Panc1 (cell line): ENCODE data around the gene LAMP2. TPM values are rescaled to one million over a fixed set of nuclear protein-coding genes. Genes with fewer than 3 reads are reported as not detected.

Experiments
- ATAC-seq: fragments of 200-7000 bp; cut with Tn5 transposase; 2 replicates; pipeline ENCODE4 v1.9.1; 2020; ENCODE audit warnings: mild to moderate bottlenecking, moderate library complexity
- BruUV-seq: library from RNA; stranded (reverse); fragments of 400-500 nt; replicated peaks from 2 replicates; lab custom pipeline; 2021; lab: Mats Ljungman, UMichigan
- CTCF ChIA-PET: fragments of 300-600 bp; sonication (Branson Sonifier 250); formaldehyde crosslinking; loops from one replicate; lab custom pipeline; 2022; ENCODE audit warnings: antibody characterized with exemption; lab: Charles Lee
- POLR2A ChIA-PET: fragments of 300-600 bp; sonication (Branson Sonifier 250); formaldehyde crosslinking; loops from one replicate; lab custom pipeline; 2022; ENCODE audit warnings: antibody characterized with exemption; lab: Charles Lee
- DNase-seq: peaks from one replicate; pipeline ENCODE4 v3.0.0-alpha.2; 2010; ENCODE audit warnings: low read depth, low spot score
- H3K27ac ChIP-seq: 2 replicates; pipeline ENCODE4 v1.5.1; 2011; ENCODE audit warnings: mild to moderate bottlenecking, low read length, inconsistent platforms
- H3K27me3 ChIP-seq: fragments of 200-500 bp; sonication (Bioruptor generic); 2 replicates; pipeline ENCODE4 v1.6.0; 2014; ENCODE audit warnings: low read length, inconsistent platforms; ENCODE audit not compliant: control insufficient read depth, insufficient read depth
- H3K36me3 ChIP-seq: fragments of 200-500 bp; sonication (Bioruptor generic); 2 replicates; pipeline ENCODE4 v1.5.1; 2014; ENCODE audit warnings: inconsistent platforms, mild to moderate bottlenecking, low read length, moderate library complexity; ENCODE audit not compliant: control insufficient read depth, insufficient read depth
- H3K4me1 ChIP-seq: 2 replicates; pipeline ENCODE4 v1.5.1; 2011; ENCODE audit warnings: inconsistent platforms, mild to moderate bottlenecking, low read length, moderate library complexity; ENCODE audit not compliant: control insufficient read depth, insufficient read depth
- H3K4me3 ChIP-seq, 2 experiments: 2 replicates each; pipeline ENCODE4 v1.5.1; 2011 to 2012; ENCODE audit warnings: low read depth in 2 of 2, low read length in 2 of 2, mild to moderate bottlenecking in 2 of 2, inconsistent platforms in 1 of 2, moderate library complexity in 1 of 2
- H3K9me3 ChIP-seq: fragments of 200-500 bp; sonication (Bioruptor generic); 2 replicates; pipeline ENCODE4 v1.5.1; 2014; ENCODE audit warnings: low read depth, mild to moderate bottlenecking, inconsistent platforms, low read length, moderate library complexity; ENCODE audit not compliant: control insufficient read depth, insufficient read depth
- POLR2AphosphoS5 ChIP-seq: IDR thresholded peaks from 2 replicates; pipeline ENCODE4 v1.6.1; 2012; ENCODE audit warnings: mild to moderate bottlenecking, low read depth, low read length, moderate library complexity
- SIN3A ChIP-seq: IDR thresholded peaks from 2 replicates; pipeline ENCODE4 v1.6.1; 2012; ENCODE audit warnings: low read depth, mild to moderate bottlenecking, low read length, moderate library complexity, borderline replicate concordance; ENCODE audit not compliant: insufficient read depth
- TCF7L2 ChIP-seq: IDR thresholded peaks from 2 replicates; pipeline ENCODE4 v1.6.1; 2011; ENCODE audit warnings: mild to moderate bottlenecking, low read depth, low read length, inconsistent platforms
- in situ Hi-C: cut with HindIII; loops from 2 replicates; pipeline ENCODE4 v1.10.0; 2016; ENCODE audit warnings: low sequenced_read_pairs, low pct_unique_long_range_greater_than_20kb
- intact Hi-C: fragments of 100-400 bp; cut with micrococcal nuclease; formaldehyde crosslinking; loops from one replicate; pipeline ENCODE4 v1.10.0; 2022; ENCODE audit not compliant: unreplicated experiment
- total RNA-seq: library from RNA; stranded (reverse); gene quantifications from one replicate; pipeline ENCODE4 v1.2.1, GENCODE V29; 2021; ENCODE audit not compliant: unreplicated experiment
- TF ChIP-seq, protein P1 (sequence below): fragments of 450-650 bp; IDR thresholded peaks from 2 replicates; pipeline ENCODE4 v1.5.1; 2017; ENCODE audit warnings: mild to moderate bottlenecking
- TF ChIP-seq, protein P2 (sequence below), 2 experiments: IDR thresholded peaks; 2 replicates each; pipeline ENCODE4 v1.6.1; 2011 to 2012; ENCODE audit warnings: low read depth in 2 of 2, control low read depth in 1 of 2, low read length in 1 of 2, mild to moderate bottlenecking in 1 of 2, moderate library complexity in 1 of 2; ENCODE audit not compliant: insufficient read depth in 1 of 2

Gene LAMP2
- total RNA-seq, 1 experiment from 2014 or later, result 243 TPM

DNA sequence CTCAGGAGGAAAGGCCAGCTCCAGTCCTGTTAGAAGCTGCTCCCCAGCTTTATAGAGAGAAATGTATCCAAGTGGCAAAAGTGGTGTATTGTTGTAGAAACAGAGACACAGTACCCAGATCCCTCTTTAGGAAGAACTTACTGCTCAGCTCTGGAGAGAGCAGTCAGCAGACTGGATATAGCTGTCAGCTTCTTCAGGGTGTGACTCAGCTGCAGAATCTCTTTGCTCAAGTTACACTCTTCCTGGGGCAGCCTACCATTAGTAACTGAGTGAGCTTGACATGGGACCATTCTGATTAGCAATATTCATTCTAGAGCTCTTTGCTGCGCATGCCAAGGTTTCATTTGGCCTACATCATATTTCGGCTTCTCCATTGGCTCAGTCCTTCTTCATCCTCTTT is 66.7 kb downstream of the LAMP2 start:
- no peak overlapping the region for H3K4me3 ChIP-seq
- CTCF ChIA-PET, result no interaction called here
- no peaks in the 10 kb centered on the region for H3K36me3 ChIP-seq
- intact Hi-C loops (no loop called here), in situ Hi-C loops (no loop called here)
- peaks cover 2% of the 10 kb centered on the region; the same call in 1 of the 2 replicates for H3K27me3 ChIP-seq
- DNase-seq (no peak), ATAC-seq (no peak)
- no peaks in the 10 kb centered on the region for H3K9me3 ChIP-seq
- no peak overlapping the region for H3K27ac ChIP-seq
- TF ChIP-seq, protein P1, sequence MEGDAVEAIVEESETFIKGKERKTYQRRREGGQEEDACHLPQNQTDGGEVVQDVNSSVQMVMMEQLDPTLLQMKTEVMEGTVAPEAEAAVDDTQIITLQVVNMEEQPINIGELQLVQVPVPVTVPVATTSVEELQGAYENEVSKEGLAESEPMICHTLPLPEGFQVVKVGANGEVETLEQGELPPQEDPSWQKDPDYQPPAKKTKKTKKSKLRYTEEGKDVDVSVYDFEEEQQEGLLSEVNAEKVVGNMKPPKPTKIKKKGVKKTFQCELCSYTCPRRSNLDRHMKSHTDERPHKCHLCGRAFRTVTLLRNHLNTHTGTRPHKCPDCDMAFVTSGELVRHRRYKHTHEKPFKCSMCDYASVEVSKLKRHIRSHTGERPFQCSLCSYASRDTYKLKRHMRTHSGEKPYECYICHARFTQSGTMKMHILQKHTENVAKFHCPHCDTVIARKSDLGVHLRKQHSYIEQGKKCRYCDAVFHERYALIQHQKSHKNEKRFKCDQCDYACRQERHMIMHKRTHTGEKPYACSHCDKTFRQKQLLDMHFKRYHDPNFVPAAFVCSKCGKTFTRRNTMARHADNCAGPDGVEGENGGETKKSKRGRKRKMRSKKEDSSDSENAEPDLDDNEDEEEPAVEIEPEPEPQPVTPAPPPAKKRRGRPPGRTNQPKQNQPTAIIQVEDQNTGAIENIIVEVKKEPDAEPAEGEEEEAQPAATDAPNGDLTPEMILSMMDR, result no peak
- TF ChIP-seq POLR2AphosphoS5 (no peak), TCF7L2 (no peak), SIN3A (no peak)
- TF ChIP-seq, protein P2, sequence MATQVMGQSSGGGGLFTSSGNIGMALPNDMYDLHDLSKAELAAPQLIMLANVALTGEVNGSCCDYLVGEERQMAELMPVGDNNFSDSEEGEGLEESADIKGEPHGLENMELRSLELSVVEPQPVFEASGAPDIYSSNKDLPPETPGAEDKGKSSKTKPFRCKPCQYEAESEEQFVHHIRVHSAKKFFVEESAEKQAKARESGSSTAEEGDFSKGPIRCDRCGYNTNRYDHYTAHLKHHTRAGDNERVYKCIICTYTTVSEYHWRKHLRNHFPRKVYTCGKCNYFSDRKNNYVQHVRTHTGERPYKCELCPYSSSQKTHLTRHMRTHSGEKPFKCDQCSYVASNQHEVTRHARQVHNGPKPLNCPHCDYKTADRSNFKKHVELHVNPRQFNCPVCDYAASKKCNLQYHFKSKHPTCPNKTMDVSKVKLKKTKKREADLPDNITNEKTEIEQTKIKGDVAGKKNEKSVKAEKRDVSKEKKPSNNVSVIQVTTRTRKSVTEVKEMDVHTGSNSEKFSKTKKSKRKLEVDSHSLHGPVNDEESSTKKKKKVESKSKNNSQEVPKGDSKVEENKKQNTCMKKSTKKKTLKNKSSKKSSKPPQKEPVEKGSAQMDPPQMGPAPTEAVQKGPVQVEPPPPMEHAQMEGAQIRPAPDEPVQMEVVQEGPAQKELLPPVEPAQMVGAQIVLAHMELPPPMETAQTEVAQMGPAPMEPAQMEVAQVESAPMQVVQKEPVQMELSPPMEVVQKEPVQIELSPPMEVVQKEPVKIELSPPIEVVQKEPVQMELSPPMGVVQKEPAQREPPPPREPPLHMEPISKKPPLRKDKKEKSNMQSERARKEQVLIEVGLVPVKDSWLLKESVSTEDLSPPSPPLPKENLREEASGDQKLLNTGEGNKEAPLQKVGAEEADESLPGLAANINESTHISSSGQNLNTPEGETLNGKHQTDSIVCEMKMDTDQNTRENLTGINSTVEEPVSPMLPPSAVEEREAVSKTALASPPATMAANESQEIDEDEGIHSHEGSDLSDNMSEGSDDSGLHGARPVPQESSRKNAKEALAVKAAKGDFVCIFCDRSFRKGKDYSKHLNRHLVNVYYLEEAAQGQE (IDR thresholded peaks at IDR 0.05; ENCODE audit: insufficient read depth in 1 of 2, low read depth in 2 of 2, low read length in 1 of 2), result no peak
- no peaks in the 10 kb centered on the region for H3K4me1 ChIP-seq
- POLR2A ChIA-PET, result interaction anchor here (0.6 kb wide), 1 partner anchor 50 kb away, joined by 4 read pairs; no protein-coding TSS in a partner anchor
- BruUV-seq, result no TSS peak

DNA sequence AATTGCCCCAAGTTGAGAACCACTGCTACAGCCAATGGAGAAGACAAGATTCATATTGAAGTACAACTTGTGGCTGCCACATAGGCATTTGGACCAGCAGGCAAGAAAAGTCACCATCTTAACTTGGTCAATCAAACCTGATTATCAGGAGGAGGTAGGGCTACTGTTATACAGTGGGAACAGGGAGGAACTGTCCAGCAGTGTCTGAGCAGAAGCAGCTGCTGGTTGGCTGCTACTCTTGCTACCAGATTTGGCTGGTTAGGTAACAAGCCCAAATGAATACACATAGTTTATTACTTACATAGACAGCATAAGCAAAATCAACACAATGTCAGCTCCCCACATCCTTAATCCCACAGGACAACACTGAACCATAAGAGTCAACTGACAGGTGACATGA is 67.8 kb downstream of the LAMP2 start:
- H3K4me1 ChIP-seq, result no peaks in the 10 kb centered on the region
- H3K27me3 ChIP-seq, result no peaks in the 10 kb centered on the region
- no peak overlapping the region for H3K4me3 ChIP-seq
- no peaks in the 10 kb centered on the region for H3K9me3 ChIP-seq
- BruUV-seq, result no TSS peak
- ATAC-seq, result no peak
- TF ChIP-seq, protein P2 (IDR thresholded peaks at IDR 0.05; ENCODE audit: insufficient read depth in 1 of 2, low read depth in 2 of 2, low read length in 1 of 2), result peak; percentile 54 to 71; a peak in 2 of 4 replicates
- no peak for TF ChIP-seq TCF7L2
- in situ Hi-C loops (no loop called here), intact Hi-C loops (no loop called here)
- ChIA-PET CTCF (no interaction called here), POLR2A (no interaction called here)
- no peak for DNase-seq
- H3K27ac ChIP-seq, result no peak overlapping the region
- H3K36me3 ChIP-seq, result no peaks in the 10 kb centered on the region
